HAP-1 (cell line): ENCODE results near the gene GMPS.
"Not testable (repeated sequence)": the region's sequence is repeated elsewhere in the genome, so short reads cannot be mapped to it uniquely, and the experiment has no call there.

Source experiments
- DNase-seq, 2 experiments: peaks; one replicate each; pipeline ENCODE4 v3.0.0-alpha.2; 2016 to 2020; ENCODE audit warnings: low spot score in 2 of 2
- H3K27me3 ChIP-seq: fragments of 250-450 bp; sonication (Bioruptor Pico); 2 replicates; pipeline ENCODE4 v1.5.1; 2020; ENCODE audit warnings: low read depth, mild to moderate bottlenecking, moderate library complexity
- H3K36me3 ChIP-seq: fragments of 250-450 bp; sonication (Bioruptor Pico); replicated peaks from 2 replicates; pipeline ENCODE4 v1.5.1; 2020; ENCODE audit warnings: mild to moderate bottlenecking
- H3K4me1 ChIP-seq: fragments of 250-450 bp; sonication (Bioruptor Pico); 2 replicates; pipeline ENCODE4 v1.5.1; 2020; ENCODE audit warnings: mild to moderate bottlenecking
- H3K4me3 ChIP-seq: fragments of 250-450 bp; sonication (Bioruptor Pico); 2 replicates; pipeline ENCODE4 v1.5.1; 2020; ENCODE audit warnings: mild to moderate bottlenecking, moderate library complexity
- H3K9me3 ChIP-seq: fragments of 250-450 bp; sonication (Bioruptor Pico); 2 replicates; pipeline ENCODE4 v1.5.1; 2020; ENCODE audit warnings: mild to moderate bottlenecking, moderate library complexity
- in situ Hi-C: fragments of 300-500 bp; cut with MboI; formaldehyde crosslinking; loops from 3 replicates; pipeline ENCODE4 v1.14.3; 2020; ENCODE audit warnings: low sequenced_read_pairs, inconsistent platforms, mixed read lengths

GMPS gene

DNA sequence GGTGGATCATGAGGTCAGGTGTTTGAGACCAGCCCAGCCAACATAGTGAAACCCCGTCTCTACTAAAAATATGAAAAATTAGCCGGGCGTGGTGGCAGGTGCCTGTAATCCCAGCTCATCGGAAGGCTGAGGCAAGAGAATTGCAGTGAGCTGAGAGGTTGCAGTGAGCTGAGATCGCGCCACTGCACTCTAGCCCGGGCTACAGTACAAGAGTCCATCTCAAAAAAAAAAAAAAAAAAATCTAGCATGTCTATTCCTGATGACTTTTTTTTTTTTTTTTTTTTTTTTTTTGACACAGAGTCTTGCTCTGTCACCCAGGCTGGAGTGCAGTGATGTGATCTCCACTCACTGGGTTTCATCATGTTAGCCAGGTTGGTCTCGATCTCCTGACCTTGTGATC lies 15.9 kb downstream of the GMPS start:
- in situ Hi-C loops: not testable (repeated sequence)

DNA sequence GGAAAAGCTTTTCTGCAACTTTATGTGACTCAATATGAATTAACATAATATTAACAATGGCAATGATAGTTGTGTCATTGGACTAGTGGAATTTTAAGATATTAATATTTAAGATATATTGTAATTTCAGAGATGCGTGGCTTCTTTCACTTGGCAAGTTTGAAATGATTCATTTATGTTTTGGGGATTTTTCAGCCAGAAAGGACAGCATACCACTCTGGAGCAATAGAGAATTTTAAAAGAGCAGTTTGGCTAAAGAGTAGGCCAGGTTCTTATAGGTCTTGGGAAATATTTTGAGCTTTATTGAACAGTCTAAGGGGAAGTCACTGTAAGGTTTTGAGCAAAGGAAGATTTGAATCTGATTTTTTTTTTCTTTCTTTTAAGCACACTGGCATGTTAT lies 16.5 kb downstream of the GMPS start:
- no peak for DNase-seq
- Histone ChIP-seq H3K36me3 (peaks cover 6% of the 10 kb centered on the region; the same call in 1 of the 2 replicates), H3K4me1 (peaks cover 5% of the 10 kb centered on the region), H3K9me3 (no peaks in the 10 kb centered on the region), H3K4me3 (no peak overlapping the region), H3K27me3 (no peaks in the 10 kb centered on the region)
- in situ Hi-C loops: no loop called here

More for the DNA sequence above, 15.9 kb downstream of the GMPS start:
- not testable (repeated sequence) for H3K9me3 ChIP-seq, H3K27me3 ChIP-seq, H3K36me3 ChIP-seq, DNase-seq, H3K4me1 ChIP-seq, H3K4me3 ChIP-seq

- Histone ChIP-seq H3K9me3 (no peaks in the 10 kb centered on the region), H3K27me3 (no peaks in the 10 kb centered on the region), H3K36me3 (peaks cover 20% of the 10 kb centered on the region), H3K4me3 (no peak overlapping the region), H3K4me1 (peaks cover 5% of the 10 kb centered on the region)
- in situ Hi-C loops: no loop called here
- no peak for DNase-seq
Observed at GRCh38 chr3:155889212-155889611, 18.8 kb downstream of the GMPS start.

- no peak overlapping the region for H3K4me3 ChIP-seq
- in situ Hi-C loops: no loop called here
- no peak for DNase-seq
- H3K9me3 ChIP-seq: no peaks in the 10 kb centered on the region
- H3K27me3 ChIP-seq: no peaks in the 10 kb centered on the region
- H3K36me3 ChIP-seq: peaks cover 27% of the 10 kb centered on the region
- peaks cover 5% of the 10 kb centered on the region for H3K4me1 ChIP-seq
Observed at GRCh38 chr3:155889952-155890351, 19.5 kb downstream of the GMPS start.

- peaks cover 35% of the 10 kb centered on the region for H3K36me3 ChIP-seq
- no peak for DNase-seq
- no peaks in the 10 kb centered on the region for H3K27me3 ChIP-seq
- H3K4me3 ChIP-seq: no peak overlapping the region
- in situ Hi-C loops: no loop called here
- H3K4me1 ChIP-seq: peaks cover 5% of the 10 kb centered on the region
- H3K9me3 ChIP-seq: no peaks in the 10 kb centered on the region
Observed at GRCh38 chr3:155890671-155891190, 20.3 kb downstream of the GMPS start.

GRCh38 chr3:155891321-155891720 lies 20.9 kb downstream of the GMPS start:
- Histone ChIP-seq H3K36me3 (peaks cover 38% of the 10 kb centered on the region), H3K4me3 (no peak overlapping the region), H3K27me3 (no peaks in the 10 kb centered on the region), H3K4me1 (peaks cover 5% of the 10 kb centered on the region), H3K9me3 (no peaks in the 10 kb centered on the region)
- DNase-seq: no peak
- in situ Hi-C loops: no loop called here

DNA sequence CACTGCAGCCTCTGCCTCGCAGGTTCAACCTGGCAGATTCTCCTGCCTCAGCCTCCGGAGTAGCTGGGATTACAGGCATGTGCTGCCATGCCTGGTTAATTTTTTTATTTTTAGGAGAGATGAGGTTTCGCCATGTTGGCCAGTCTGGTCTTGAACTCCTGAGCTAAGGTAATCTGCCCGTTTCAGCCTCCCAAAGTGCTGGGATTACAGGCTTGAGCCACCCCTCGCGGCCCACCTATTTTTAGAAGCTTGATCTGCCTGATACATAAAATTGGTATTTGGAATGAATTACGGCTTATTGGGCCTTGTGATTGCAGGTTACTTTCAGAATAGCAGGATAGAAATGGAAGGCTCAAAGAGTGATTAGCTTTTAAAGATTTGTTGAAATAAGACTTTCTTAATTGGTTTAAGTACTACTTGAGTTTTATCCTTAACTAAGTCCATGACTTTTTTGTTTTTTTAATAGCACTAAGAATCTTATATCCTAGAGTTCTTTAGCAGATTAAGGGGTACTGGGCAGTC lies 25.0 kb downstream of the GMPS start:
- Histone ChIP-seq H3K4me3 (no peak overlapping the region), H3K27me3 (no peaks in the 10 kb centered on the region), H3K36me3 (peaks cover 72% of the 10 kb centered on the region), H3K4me1 (peaks cover 5% of the 10 kb centered on the region; the same call in 1 of the 2 replicates), H3K9me3 (no peaks in the 10 kb centered on the region)
- in situ Hi-C loops: no loop called here
- DNase-seq: no peak

GRCh38 chr3:155906900-155907299 lies 36.5 kb downstream of the GMPS start:
- Histone ChIP-seq H3K36me3 (peaks cover 68% of the 10 kb centered on the region), H3K4me3 (no peak overlapping the region), H3K27me3 (no peaks in the 10 kb centered on the region), H3K9me3 (no peaks in the 10 kb centered on the region), H3K4me1 (peaks cover 6% of the 10 kb centered on the region)
- in situ Hi-C loops: no loop called here
- DNase-seq: no peak

DNA sequence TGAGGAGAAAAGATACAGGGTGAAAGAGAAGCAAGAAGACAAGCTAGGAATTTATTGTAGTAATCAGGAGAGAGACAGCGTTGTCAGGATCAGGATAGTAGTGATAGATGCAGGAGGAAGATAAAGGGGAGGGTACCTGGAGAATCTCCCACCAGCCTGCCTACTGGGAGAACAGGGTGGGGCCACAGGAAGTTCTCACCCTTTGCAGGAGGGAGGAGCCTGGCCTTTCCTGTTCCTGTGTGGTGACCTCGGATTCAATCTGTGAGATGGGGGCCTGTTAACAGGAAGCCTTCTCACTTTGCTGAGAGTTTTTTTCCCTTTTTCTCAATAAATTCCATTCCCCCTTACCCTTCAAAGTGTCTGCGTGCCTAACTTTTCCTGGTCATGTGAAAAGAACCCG lies 37.6 kb downstream of the GMPS start:
- DNase-seq: no peak
- no peaks in the 10 kb centered on the region for H3K27me3 ChIP-seq
- peaks cover 71% of the 10 kb centered on the region for H3K36me3 ChIP-seq
- peaks cover 6% of the 10 kb centered on the region for H3K4me1 ChIP-seq
- no peaks in the 10 kb centered on the region for H3K9me3 ChIP-seq
- in situ Hi-C loops: no loop called here
- H3K4me3 ChIP-seq: no peak overlapping the region

- H3K4me3 ChIP-seq: no peak overlapping the region
- peaks cover 6% of the 10 kb centered on the region for H3K4me1 ChIP-seq
- no peaks in the 10 kb centered on the region for H3K27me3 ChIP-seq
- H3K9me3 ChIP-seq: no peaks in the 10 kb centered on the region
- H3K36me3 ChIP-seq: peaks cover 68% of the 10 kb centered on the region
- no peak for DNase-seq
- in situ Hi-C loops: no loop called here
Observed at GRCh38 chr3:155908605-155909004, 38.2 kb downstream of the GMPS start.

DNA sequence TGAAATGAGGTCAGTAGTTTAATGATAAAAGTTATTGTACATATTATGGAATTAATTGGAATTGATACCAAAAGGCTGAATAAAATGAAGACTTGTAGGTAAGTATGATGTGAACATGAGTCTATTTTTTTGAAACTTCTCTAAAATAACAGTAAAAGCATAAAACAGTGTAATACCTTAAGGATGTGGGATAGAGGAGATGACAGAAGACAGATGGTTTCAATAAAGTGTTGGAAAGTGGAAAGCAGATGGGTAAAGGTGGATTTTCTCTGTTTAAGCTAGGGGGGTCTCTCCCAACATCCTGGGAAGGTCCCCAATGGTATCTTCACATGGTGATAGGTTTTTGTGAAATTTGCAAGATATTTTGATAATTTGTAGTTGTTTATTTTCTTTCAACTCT lies 41.6 kb downstream of the GMPS start:
- no peak for DNase-seq
- H3K36me3 ChIP-seq: peaks cover 69% of the 10 kb centered on the region
- H3K9me3 ChIP-seq: no peaks in the 10 kb centered on the region
- no peaks in the 10 kb centered on the region for H3K4me1 ChIP-seq
- in situ Hi-C loops: no loop called here
- H3K4me3 ChIP-seq: no peak overlapping the region
- no peaks in the 10 kb centered on the region for H3K27me3 ChIP-seq

GRCh38 chr3:155912579-155913190 lies 42.2 kb downstream of the GMPS start:
- Histone ChIP-seq H3K9me3 (no peaks in the 10 kb centered on the region), H3K27me3 (no peaks in the 10 kb centered on the region), H3K4me3 (no peak overlapping the region), H3K36me3 (peaks cover 74% of the 10 kb centered on the region), H3K4me1 (no peaks in the 10 kb centered on the region)
- in situ Hi-C loops: no loop called here
- DNase-seq: no peak

DNA sequence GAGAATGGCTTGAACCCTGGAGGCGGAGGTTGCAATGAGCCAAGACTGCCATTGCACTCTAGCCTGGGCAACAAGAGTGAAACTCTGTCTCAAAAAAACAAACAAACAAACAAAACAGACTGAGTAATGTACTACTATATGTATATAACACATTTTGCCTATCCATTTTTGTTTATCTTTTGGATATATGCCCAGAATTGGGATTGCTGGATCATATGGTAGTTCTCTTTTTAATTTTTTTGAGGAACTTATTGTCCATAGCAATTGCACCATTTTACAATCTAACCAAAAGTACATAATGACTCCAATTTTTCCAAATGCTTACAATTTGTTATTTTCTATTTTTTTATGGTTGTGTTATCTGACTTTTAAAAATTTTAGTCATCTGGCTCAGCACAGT lies 47.3 kb downstream of the GMPS start:
- H3K4me3 ChIP-seq: no peak overlapping the region
- no peaks in the 10 kb centered on the region for H3K9me3 ChIP-seq
- no peaks in the 10 kb centered on the region for H3K27me3 ChIP-seq
- no peaks in the 10 kb centered on the region for H3K4me1 ChIP-seq
- H3K36me3 ChIP-seq: peaks cover 64% of the 10 kb centered on the region
- DNase-seq: no peak
- in situ Hi-C loops: no loop called here

GRCh38 chr3:155919728-155920127 lies 49.3 kb downstream of the GMPS start:
- Histone ChIP-seq H3K9me3 (no peaks in the 10 kb centered on the region), H3K36me3 (peaks cover 69% of the 10 kb centered on the region), H3K4me3 (no peak overlapping the region), H3K27me3 (no peaks in the 10 kb centered on the region), H3K4me1 (no peaks in the 10 kb centered on the region)
- in situ Hi-C loops: no loop called here
- DNase-seq: no peak

- H3K9me3 ChIP-seq: no peaks in the 10 kb centered on the region
- no peak overlapping the region for H3K4me3 ChIP-seq
- in situ Hi-C loops: no loop called here
- no peaks in the 10 kb centered on the region for H3K4me1 ChIP-seq
- H3K36me3 ChIP-seq: peaks cover 67% of the 10 kb centered on the region
- H3K27me3 ChIP-seq: no peaks in the 10 kb centered on the region
- no peak for DNase-seq
Observed at GRCh38 chr3:155921486-155921885, 51.0 kb downstream of the GMPS start.
